HCT116 (cell line): Measurements from ENCODE around the gene SYNGR3. TPM values are rescaled to one million over a fixed set of nuclear protein-coding genes. Genes with fewer than 3 reads are reported as not detected.
"Not testable (repeated sequence)": the region's sequence is repeated elsewhere in the genome, so short reads cannot be mapped to it uniquely, and the experiment has no call there.

ENCODE experiments used
- ATAC-seq: fragments of 200-7000 bp; cut with Tn5 transposase; 2 replicates; pipeline ENCODE4 v1.9.1; 2020; ENCODE audit warnings: mild to moderate bottlenecking, moderate library complexity
- BruUV-seq: library from RNA; stranded (reverse); fragments of 400-500 nt; replicated peaks from 2 replicates; lab custom pipeline; 2021; lab: Mats Ljungman, UMichigan
- CTCF ChIA-PET: fragments of 300-600 bp; sonication (Branson Sonifier 250); formaldehyde crosslinking; loops from one replicate; lab custom pipeline; 2021; ENCODE audit warnings: antibody characterized with exemption; lab: Charles Lee
- POLR2A ChIA-PET: fragments of 300-600, 350-600 bp; sonication (Branson Sonifier 250); formaldehyde crosslinking; loops from one replicate; lab custom pipeline; 2021; ENCODE audit warnings: antibody characterized with exemption; lab: Charles Lee
- RAD21 ChIA-PET, 2 experiments: fragments of 300-600 bp; sonication (Branson Sonifier 250); formaldehyde crosslinking; loops; one replicate each; lab custom pipeline; 2023; ENCODE audit warnings: low total read pairs in 2 of 2; ENCODE audit not compliant: uncharacterized antibody in 2 of 2, unreplicated experiment in 2 of 2, low non-redundant PET in 1 of 2; lab: Charles Lee
- DNase-seq: peaks from one replicate; pipeline ENCODE4 v3.0.0-alpha.2; 2010; ENCODE audit warnings: low read depth, low spot score
- H2AFZ ChIP-seq: fragments of 200-600 bp; shearing (Covaris generic), sonication (generic); 2 replicates; pipeline ENCODE4 v1.6.1; 2017; ENCODE audit warnings: low read depth, mixed run types, mixed read lengths, antibody characterized with exemption, low read length; ENCODE audit not compliant: poor library complexity, severe bottlenecking
- H3K27ac ChIP-seq: 2 replicates; pipeline ENCODE4 v1.5.1; 2012; ENCODE audit warnings: low read depth, low read length
- H3K27me3 ChIP-seq: fragments of 200-600 bp; sonication (generic); 2 replicates; pipeline ENCODE4 v1.6.1; 2016; ENCODE audit warnings: mixed run types, low read length, mixed read lengths; ENCODE audit not compliant: insufficient read depth
- H3K36me3 ChIP-seq, 2 experiments: fragments of 200-500 bp in 1 of 2; fragments of 200-600 bp in 1 of 2; sonication (Bioruptor generic) in 1 of 2; sonication (generic) in 1 of 2; 2 replicates each; pipeline versions ENCODE4 v1.5.1 to v1.6.1; 2014 to 2016; ENCODE audit warnings: low read length in 2 of 2, inconsistent platforms in 1 of 2, mixed read lengths in 1 of 2, mixed run types in 1 of 2; ENCODE audit not compliant: insufficient read depth in 2 of 2, control insufficient read depth in 1 of 2
- H3K4me1 ChIP-seq, 2 experiments: fragments of 200-600 bp in 1 of 2; sonication (generic) in 1 of 2; 2 replicates each; pipeline versions ENCODE4 v1.5.1 to v1.6.1; 2012 to 2017; ENCODE audit warnings: low read length in 2 of 2, inconsistent platforms in 1 of 2, mild to moderate bottlenecking in 1 of 2, mixed read lengths in 1 of 2, mixed run types in 1 of 2, moderate library complexity in 1 of 2; ENCODE audit not compliant: insufficient read depth in 2 of 2, control insufficient read depth in 1 of 2
- H3K4me2 ChIP-seq: fragments of 200-600 bp; sonication (generic); 2 replicates; pipeline ENCODE4 v1.6.1; 2017; ENCODE audit warnings: mixed run types, low read length, mixed read lengths
- H3K4me3 ChIP-seq, 2 experiments: fragments of 200-600 bp in 1 of 2; sonication (generic) in 1 of 2; replicated peaks in 1 of 2; 2 replicates each; pipeline ENCODE4 v1.5.1; 2011 to 2016; ENCODE audit warnings: low read length in 2 of 2, control low read depth in 1 of 2, low read depth in 1 of 2, mild to moderate bottlenecking in 1 of 2, mixed read lengths in 1 of 2, mixed run types in 1 of 2
- H3K79me2 ChIP-seq: fragments of 200-600 bp; sonication (generic); 2 replicates; pipeline ENCODE4 v1.6.1; 2017; ENCODE audit warnings: mild to moderate bottlenecking, mixed run types, low read length, moderate library complexity, mixed read lengths; ENCODE audit not compliant: insufficient read depth
- H3K9ac ChIP-seq: fragments of 200-600 bp; sonication (generic); 2 replicates; pipeline ENCODE4 v1.6.1; 2016; ENCODE audit warnings: low read length, mixed read lengths
- H3K9me2 ChIP-seq: fragments of 200-600 bp; sonication (generic), shearing (Covaris generic); 2 replicates; pipeline ENCODE4 v1.6.1; 2017; ENCODE audit warnings: mixed run types, mild to moderate bottlenecking, moderate library complexity; ENCODE audit not compliant: insufficient read depth
- H3K9me3 ChIP-seq, 2 experiments: fragments of 200-500 bp in 1 of 2; fragments of 200-600 bp in 1 of 2; sonication (Bioruptor generic) in 1 of 2; sonication (generic) in 1 of 2; 2 replicates each; pipeline ENCODE4 v1.6.1; 2014 to 2017; ENCODE audit warnings: low read length in 2 of 2, mixed read lengths in 2 of 2, inconsistent platforms in 1 of 2, low read depth in 1 of 2, mild to moderate bottlenecking in 1 of 2, mixed run types in 1 of 2, moderate library complexity in 1 of 2; ENCODE audit not compliant: control insufficient read depth in 1 of 2, insufficient read depth in 1 of 2
- H4K20me1 ChIP-seq: fragments of 200-600 bp; sonication (generic), shearing (Covaris generic); 2 replicates; pipeline ENCODE4 v1.6.1; 2017; ENCODE audit warnings: mixed run types, mild to moderate bottlenecking, moderate library complexity; ENCODE audit not compliant: insufficient read depth
- CEBPB ChIP-seq: IDR thresholded peaks from 2 replicates; pipeline ENCODE4 v1.6.1; 2012; ENCODE audit warnings: low read depth
- ELF1 ChIP-seq: IDR thresholded peaks from 2 replicates; pipeline ENCODE4 v1.6.1; 2012; ENCODE audit warnings: low read depth, borderline replicate concordance
- EZH2 ChIP-seq: fragments of 200-600 bp; sonication (generic); IDR thresholded peaks from 2 replicates; pipeline ENCODE4 v1.6.1; 2017; ENCODE audit warnings: antibody characterized with exemption, mixed run types
- FOSL1 ChIP-seq: IDR thresholded peaks from 2 replicates; pipeline ENCODE4 v1.6.1; 2012; ENCODE audit warnings: low read depth
- MAX ChIP-seq: IDR thresholded peaks from 2 replicates; pipeline ENCODE4 v1.6.1; 2012
- POLR2A ChIP-seq: IDR thresholded peaks from 2 replicates; pipeline ENCODE4 v1.7.0; 2011; ENCODE audit warnings: borderline replicate concordance; ENCODE audit not compliant: insufficient read depth, insufficient read length; ENCODE audit errors: extremely low read depth
- RAD21 ChIP-seq: IDR thresholded peaks from 2 replicates; pipeline ENCODE4 v1.6.1; 2012; ENCODE audit warnings: low read depth, mild to moderate bottlenecking
- REST ChIP-seq: IDR thresholded peaks from 2 replicates; pipeline ENCODE4 v1.6.1; 2012; ENCODE audit warnings: low read depth
- SIN3A ChIP-seq: IDR thresholded peaks from 2 replicates; pipeline ENCODE4 v1.6.1; 2012; ENCODE audit warnings: low read depth
- SRF ChIP-seq: IDR thresholded peaks from 2 replicates; pipeline ENCODE4 v1.6.1; 2012; ENCODE audit warnings: low read depth
- YY1 ChIP-seq: IDR thresholded peaks from 2 replicates; pipeline ENCODE4 v1.6.1; 2011; ENCODE audit warnings: low read length, low read depth, moderate library complexity, mild to moderate bottlenecking; ENCODE audit not compliant: insufficient replicate concordance; ENCODE audit errors: extremely low read depth
- ZFX ChIP-seq: fragments of 450-650 bp; IDR thresholded peaks from 2 replicates; pipeline ENCODE4 v1.6.1; 2017
- intact Hi-C: fragments of 100-400 bp; cut with micrococcal nuclease; formaldehyde crosslinking; loops from 2 replicates; pipeline ENCODE4 v1.10.0; 2022
- total RNA-seq: library from RNA; stranded (reverse); gene quantifications from one replicate; pipeline ENCODE4 v1.2.1, GENCODE V29; 2021; ENCODE audit not compliant: unreplicated experiment

Gene SYNGR3
- total RNA-seq, 1 experiment from 2014 or later = 11.5 TPM

GRCh38 chr16:2033057-2033908, 43.5 kb downstream of the SYNGR3 start:
- Histone ChIP-seq H2AFZ (no peak overlapping the region), H3K9ac (no peak overlapping the region), H3K9me2 (no peaks in the 10 kb centered on the region), H3K36me3 (no peaks in the 10 kb centered on the region), H3K4me1 (peaks cover 0 to 6% of the 10 kb centered on the region in 2 experiments; a peak in 2 of 4 replicates), H3K9me3 (no peaks in the 10 kb centered on the region), H3K4me2 (no peak overlapping the region), H3K4me3 (no peak overlapping the region), H3K79me2 (peaks cover 3% of the 10 kb centered on the region; the same call in 1 of the 2 replicates), H3K27ac (no peak overlapping the region), H4K20me1 (no peaks in the 10 kb centered on the region), H3K27me3 (no peaks in the 10 kb centered on the region)
- CTCF ChIA-PET = no interaction called here
- DNase-seq (no peak), ATAC-seq (no peak)
- intact Hi-C loops = no loop called here
- POLR2A ChIA-PET = no interaction called here
- RAD21 ChIA-PET = no interaction called here
- no TSS peak for BruUV-seq
- TF ChIP-seq FOSL1 (no peak), POLR2A (no peak), REST (no peak), RAD21 (no peak), ELF1 (no peak), YY1 (no peak), SRF (no peak), SIN3A (no peak), CEBPB (no peak), MAX (no peak), ZFX (no peak), EZH2 (no peak)

- H3K79me2 ChIP-seq, BruUV-seq, H3K27ac ChIP-seq, ATAC-seq, RAD21 ChIA-PET, H3K4me2 ChIP-seq, H4K20me1 ChIP-seq, intact Hi-C loops, CTCF ChIA-PET, DNase-seq, H3K9me3 ChIP-seq, H3K4me1 ChIP-seq, H3K27me3 ChIP-seq, H3K9me2 ChIP-seq, H3K4me3 ChIP-seq, H3K36me3 ChIP-seq, H2AFZ ChIP-seq, POLR2A ChIA-PET, H3K9ac ChIP-seq: not testable (repeated sequence)
These were observed 44.3 kb downstream of the SYNGR3 start for GRCh38 chr16:2033909-2034695.
